Sigmoid colon (tissue), 4 donors: ENCODE measurements around the gene DDR2.

ENCODE experiments used
- EP300 ChIP-seq, 4 donors: sonication (generic); formaldehyde crosslinking; IDR thresholded peaks; one replicate each; pipeline ENCODE4 v1.6.1; 2017; ENCODE audit warnings: antibody characterized with exemption in 4 of 4
- POLR2A ChIP-seq, 2 donors: fragments of 450-650 bp; IDR thresholded peaks; one replicate each; pipeline ENCODE4 v1.6.1; 2016; ENCODE audit warnings: antibody characterized with exemption in 2 of 2, mild to moderate bottlenecking in 2 of 2, moderate library complexity in 2 of 2
- TF ChIP-seq, protein P1 (sequence below), 4 experiments: fragments of 450-650 bp in 3 of 4; fragments of 200-600 bp in 1 of 4; IDR thresholded peaks; one replicate each; pipeline ENCODE4 v1.5.1; 2016 to 2019; ENCODE audit warnings: antibody characterized with exemption in 4 of 4, mild to moderate bottlenecking in 3 of 4, moderate library complexity in 2 of 4

DNA sequence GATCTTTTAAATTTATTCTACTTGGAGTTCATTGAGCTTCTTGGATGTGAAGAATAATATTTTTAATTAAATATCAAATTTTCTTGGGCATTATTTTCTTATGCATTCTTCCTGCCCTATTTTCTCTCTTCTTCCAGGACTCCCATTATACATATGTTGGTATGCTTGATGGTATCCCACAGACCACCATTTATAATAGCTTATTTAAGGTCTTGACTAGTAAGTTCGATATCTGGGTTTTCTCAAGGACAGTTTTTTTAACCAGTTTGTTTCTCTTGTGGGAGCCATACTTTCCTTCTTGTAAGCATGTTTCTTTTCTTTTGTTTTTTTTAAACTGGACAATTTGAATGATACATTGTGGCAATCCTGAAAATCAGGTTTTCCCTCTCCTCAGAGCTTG lies 15.4 kb upstream of the DDR2 start:
- TF ChIP-seq, protein P1, sequence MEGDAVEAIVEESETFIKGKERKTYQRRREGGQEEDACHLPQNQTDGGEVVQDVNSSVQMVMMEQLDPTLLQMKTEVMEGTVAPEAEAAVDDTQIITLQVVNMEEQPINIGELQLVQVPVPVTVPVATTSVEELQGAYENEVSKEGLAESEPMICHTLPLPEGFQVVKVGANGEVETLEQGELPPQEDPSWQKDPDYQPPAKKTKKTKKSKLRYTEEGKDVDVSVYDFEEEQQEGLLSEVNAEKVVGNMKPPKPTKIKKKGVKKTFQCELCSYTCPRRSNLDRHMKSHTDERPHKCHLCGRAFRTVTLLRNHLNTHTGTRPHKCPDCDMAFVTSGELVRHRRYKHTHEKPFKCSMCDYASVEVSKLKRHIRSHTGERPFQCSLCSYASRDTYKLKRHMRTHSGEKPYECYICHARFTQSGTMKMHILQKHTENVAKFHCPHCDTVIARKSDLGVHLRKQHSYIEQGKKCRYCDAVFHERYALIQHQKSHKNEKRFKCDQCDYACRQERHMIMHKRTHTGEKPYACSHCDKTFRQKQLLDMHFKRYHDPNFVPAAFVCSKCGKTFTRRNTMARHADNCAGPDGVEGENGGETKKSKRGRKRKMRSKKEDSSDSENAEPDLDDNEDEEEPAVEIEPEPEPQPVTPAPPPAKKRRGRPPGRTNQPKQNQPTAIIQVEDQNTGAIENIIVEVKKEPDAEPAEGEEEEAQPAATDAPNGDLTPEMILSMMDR (IDR thresholded peaks at IDR 0.05), result no peak
- no peak for TF ChIP-seq EP300 (IDR thresholded peaks at IDR 0.05)
- no peak for TF ChIP-seq POLR2A (IDR thresholded peaks at IDR 0.05)
